Activated CD4-positive, alpha-beta T cell treated with anti-CD3 and anti-CD28 coated beads, Interleukin-2, Interleukin-6, amounts not matched to agents 100 ng/mL and 50 ng/mL, durations not matched to agents 16 hours and 8 hours (primary cell): ENCODE results near the gene CHMP5.

Experiments used
- DNase-seq: peaks from one replicate; pipeline ENCODE4 v3.0.0-alpha.2; 2020

Gene CHMP5

DNA sequence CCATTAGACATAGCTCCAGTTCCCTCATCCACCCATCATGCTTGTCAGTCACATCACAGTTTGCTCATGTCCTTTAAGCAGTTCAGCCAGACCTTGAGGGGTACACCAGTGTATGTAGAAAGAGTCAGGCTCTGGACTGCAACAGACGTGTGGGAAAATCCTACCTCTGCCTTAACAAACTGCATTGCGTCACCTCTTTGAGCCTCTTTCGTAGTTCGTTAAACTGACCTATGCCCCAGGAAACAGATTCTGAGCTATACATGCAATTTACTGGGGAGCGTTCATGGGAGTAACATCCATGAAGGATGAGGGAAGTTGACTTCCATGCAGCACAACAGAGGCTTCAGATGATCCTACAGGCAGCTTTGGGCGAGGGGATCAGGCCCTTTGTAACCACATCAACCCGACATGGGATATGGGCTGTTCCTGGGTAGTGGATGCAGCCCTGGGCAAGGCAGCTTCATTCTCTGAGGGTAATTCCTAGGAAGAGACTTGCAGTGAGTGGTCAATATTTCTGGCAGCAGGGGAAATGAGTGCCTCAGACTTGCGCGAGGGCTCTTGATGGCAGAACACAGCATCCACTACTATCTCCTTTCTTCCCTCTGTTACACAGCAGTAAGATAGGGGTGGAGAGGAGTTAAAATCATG, 20.6 kb upstream of the CHMP5 start:
- DNase-seq, result no peak

- DNase-seq, result no peak
These were observed 19.5 kb upstream of the CHMP5 start for GRCh38 chr9:33245341-33245740.

DNA sequence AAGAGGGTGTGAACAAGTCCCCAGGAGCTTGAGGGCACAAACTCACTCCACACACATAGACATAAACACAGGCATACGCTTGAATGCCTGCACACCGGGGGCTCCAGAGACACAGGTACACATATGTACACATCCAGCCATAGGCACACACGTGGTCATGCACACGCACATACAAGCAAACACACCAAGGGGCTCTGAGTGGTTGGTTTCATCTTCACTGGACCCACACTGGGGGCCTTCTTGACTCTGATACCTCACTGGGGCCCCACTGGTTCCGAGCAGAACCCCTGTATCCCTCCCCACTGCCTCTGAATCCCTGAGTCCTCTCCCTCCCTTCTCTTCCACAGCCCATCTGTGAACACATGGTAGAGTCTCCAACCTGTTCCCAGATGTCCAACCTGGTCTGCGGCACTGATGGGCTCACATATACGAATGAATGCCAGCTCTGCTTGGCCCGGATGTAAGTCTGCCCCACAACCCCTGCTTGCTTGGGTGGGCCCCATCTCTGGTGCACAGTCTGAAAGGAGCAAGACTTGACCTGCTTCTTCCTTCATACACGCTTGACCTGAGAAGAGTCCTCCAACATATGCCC, 18.5 kb upstream of the CHMP5 start:
- no peak for DNase-seq

- no peak for DNase-seq
These were observed 16.2 kb upstream of the CHMP5 start for GRCh38 chr9:33248606-33249005.

DNA sequence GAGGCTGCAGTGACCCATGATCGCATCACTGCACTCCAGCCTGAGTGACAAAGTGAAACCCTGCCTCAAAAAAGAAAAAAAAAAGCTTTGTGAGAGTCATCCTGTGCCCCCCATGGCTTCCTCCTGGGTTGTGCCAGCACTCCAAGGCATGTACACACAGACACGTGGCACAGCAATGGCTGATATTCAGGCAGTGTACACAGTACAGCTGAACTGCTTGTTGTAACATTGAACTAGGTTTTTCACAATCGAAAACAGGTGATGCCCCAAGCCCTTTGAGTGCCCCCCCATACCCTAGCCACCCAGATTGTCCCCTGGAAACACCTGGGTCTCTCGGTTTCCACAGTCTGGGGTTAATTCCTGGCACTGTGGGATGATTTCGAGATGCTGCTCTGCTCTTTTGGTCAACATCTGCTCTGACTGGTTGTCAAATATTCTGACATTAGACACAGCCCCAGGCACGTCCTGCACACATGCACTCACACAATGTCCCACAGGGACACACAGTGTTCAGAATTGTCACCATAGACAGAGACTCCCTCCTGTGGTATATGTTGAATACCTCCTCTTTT, 15.7 kb upstream of the CHMP5 start:
- DNase-seq, result no peak

DNA sequence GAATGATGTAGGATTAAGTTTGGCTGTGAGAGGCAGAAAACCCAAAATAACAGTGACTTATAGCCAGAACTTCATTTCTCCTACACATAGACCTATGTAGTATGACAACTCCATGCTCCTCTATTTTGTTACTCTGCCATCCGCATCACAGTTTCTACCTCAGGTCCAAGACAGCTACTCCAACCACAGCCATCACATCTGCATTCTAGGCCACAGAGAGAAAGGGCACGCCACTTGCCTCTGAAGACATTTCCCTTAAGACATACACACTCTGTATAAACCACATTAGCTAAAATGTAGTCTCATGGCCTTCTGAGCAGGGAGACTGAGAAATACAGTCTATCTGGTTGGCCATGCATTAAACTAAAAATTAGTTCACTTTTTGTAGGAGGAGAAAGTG, 14.9 kb upstream of the CHMP5 start:
- DNase-seq, result no peak

- no peak for DNase-seq
These were observed 14.3 kb upstream of the CHMP5 start for GRCh38 chr9:33250458-33250995.

DNA sequence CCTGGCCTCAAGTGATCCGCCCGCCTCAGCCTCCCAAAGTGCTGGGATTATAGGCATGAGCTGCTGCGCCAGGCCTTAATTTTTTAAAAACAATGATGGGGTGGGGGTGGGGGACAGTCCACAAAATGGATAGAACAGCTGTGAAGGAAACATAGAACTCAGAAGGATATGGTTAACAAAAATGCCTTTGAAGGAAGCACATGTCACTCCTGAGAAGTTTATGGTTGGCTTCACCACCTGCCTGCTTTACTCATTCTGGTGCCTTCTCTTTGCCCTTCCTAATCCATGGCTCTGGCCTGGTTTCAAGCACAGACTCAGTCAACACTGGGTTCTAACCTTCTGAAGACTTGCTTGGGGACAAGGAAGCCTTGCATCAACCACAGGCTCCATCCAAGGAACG, 10.6 kb upstream of the CHMP5 start:
- DNase-seq, result no peak

DNA sequence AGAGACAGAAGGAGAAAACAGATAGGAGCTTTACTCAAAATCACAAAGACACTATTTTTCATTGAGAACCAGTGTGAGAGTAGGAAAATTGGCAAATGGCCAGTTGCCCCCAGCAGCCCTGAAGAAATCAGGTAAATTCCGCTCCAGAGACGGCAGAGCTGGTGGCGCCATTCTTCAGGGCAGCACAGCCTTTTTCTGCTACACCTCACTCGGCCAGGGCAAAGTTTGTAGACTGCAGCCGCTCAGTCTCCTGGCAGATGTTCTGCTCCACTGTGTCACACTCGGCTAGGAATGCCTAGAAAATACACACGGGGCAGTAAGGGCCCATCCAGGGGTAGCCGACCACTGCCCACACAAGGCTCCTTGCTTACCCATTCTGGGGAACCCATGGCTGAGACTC, 9.8 kb upstream of the CHMP5 start:
- DNase-seq, result no peak

- DNase-seq, result no peak
These were observed 9.4 kb upstream of the CHMP5 start for GRCh38 chr9:33255471-33255870.

- DNase-seq, result no peak
These were observed 8.6 kb upstream of the CHMP5 start for GRCh38 chr9:33256236-33256635.

DNA sequence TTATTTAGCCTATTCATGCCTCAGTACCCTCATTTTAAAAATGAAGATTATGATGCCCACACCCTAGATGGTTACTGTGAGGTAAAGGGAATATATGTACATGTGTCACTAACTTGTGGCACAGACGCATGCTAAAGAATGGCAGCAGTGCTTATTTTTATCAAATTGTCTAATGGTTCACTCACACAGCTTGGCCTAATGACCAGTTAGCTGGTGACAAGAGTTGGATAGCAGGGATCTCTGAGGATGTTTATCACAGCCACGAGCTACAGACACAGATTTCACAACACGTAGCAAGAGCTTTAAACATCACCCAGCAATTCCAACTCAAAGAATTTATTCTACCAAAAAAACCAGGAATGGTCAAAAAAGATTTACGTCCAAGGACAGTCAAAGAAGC, 7.6 kb upstream of the CHMP5 start:
- DNase-seq, result no peak

DNA sequence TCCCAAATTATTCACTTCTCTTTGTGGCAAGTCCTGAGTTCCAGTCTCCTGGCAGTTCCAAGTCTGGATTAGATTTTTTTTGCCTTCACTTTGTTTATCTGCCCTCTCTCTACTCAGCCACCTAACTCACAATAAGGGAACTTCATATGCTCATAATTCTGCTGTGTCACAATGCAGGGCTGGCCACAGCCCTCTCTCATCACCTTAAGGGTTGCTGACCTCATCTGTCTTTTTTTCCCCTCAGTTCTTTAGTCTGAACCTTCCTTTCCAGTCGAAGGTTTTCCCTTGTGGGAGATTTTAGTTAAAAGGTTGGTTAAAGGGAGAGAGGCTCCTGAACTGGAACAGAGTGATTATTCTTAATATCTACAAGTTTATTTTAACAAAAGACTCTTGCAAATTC, 4.5 kb upstream of the CHMP5 start:
- no peak for DNase-seq

DNA sequence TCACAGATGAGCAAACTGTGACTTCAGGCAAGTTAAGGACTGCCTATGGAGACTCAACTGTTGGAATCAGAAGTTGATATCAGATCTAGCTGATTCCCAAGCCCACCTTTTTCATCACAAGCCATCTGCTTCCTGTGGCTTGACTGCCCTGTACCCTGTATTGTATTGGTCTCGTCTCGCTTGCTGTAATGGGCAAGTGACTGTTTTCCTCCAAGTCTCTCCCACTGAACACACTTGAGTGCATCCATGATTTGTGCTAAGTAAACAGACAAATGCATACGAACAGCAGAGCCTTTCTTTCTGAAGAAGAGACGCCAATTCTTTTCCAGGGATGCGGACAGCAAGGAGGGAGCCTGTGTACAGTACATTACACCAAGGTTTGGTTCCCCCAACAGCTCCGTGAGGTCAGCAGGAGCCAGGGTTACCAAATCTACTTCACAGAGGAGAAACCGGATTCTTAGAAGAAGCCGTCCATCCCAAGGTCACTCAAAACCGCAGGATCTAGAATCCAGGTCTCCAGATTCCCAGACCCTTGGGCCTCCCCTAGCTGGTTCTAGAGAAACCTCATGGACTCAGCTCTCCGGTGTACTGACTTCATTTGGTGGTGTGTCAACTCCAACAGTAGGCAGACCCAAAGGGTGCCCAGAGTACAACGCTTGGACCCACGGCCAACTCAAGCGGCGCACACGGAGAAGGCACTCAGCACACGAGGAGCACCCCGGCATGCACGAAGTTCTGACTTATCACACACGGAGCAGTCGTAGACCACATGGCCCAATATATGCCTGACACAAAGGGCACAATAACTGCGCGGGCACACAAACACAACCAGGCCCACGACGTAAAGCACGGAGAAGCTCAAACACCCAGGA, 1.5 kb upstream of the CHMP5 start:
- no peak for DNase-seq

DNA sequence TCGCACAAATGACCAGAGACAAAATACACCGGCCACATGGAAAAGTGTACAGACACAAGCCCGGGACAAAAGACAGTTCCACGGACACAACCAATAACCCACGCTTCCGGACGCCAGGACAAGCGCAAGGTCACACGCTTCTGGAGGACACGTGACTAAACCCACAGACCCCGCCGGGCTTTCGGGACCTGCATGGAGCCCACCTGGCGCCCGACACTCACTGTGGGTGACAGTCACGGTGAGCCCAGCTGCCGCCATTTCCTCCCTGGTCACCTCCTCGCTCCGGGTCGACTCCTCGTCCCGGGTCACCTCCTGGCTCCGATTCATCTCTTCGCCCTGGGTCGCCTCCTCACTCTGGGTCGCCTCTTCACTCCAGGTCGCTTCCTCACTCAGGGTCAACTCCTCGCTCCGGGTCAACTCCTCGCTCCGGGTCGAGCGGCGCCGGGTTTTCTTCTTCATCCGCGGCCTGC, 811 bp upstream of the CHMP5 start:
- peak; percentile 53 for DNase-seq

GRCh38 chr9:33265211-33265865, 489 bp downstream of the CHMP5 start:
- DNase-seq, result no peak

DNA sequence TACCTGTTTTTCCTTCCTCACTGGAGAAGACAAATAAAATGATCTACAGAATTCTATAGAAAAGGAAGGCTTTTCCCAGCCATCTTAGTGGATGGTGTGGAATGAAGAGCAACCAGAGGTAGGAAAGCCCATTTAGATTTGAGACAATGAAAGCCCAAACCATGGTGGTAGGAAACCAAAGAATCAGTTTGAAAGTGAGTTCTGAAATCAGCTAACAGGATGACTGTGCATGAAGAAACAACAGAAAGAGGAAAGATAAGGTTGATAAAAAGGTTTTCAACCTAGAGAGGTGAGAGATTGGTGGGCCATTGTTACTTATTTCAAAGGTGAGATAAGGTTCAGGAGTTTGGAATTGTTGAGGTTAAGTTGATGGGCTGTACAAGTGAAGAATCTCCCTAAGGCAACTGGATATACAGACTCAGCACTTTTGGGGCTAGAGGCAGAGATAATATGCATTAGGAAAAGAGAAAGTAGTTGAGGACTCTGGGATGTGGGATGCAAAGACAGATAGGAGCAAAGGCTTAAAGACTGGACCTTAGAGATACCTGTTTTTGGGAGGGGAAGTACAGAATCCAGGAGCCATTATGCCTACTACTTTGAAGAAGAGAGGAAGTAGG, 2.4 kb downstream of the CHMP5 start:
- DNase-seq, result peak; percentile 58

DNA sequence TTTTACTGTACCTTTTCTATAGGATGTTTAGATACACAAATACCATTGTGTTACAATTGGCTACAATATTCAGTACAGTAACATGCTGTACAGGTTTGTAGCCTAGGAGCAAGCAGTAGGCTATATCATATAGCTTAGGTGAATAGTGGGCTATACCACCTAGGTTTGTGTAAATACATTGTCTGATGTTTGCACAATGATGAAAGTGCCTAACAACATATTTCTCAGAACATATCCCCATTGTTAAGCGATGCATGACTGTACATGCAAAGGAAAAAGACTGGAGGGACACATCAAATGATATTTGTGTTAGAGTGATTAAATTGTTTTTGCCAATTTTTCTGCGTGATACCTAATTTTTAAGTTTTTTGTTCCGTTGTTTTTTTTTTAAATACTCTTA, 5.3 kb downstream of the CHMP5 start:
- no peak for DNase-seq

DNA sequence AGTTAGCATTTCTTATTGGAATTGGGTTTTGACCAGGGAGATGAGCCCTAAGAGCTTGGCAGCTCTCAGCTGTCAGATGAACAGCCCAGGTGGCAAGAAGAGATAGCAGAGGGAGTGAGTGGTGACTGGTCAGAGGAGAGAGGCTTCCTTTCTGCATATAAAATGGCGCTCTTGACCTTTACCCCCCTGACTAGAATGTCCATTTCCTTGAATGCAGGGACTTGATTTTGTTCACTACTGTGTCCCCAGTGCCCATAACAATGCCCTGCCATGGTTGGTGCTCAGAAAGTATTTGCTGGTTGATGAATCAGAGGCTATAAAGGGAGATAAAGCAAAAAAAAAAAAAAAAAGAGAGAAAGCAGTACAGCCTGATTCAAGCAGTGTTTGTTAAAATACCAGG, 7.2 kb downstream of the CHMP5 start:
- DNase-seq, result no peak

DNA sequence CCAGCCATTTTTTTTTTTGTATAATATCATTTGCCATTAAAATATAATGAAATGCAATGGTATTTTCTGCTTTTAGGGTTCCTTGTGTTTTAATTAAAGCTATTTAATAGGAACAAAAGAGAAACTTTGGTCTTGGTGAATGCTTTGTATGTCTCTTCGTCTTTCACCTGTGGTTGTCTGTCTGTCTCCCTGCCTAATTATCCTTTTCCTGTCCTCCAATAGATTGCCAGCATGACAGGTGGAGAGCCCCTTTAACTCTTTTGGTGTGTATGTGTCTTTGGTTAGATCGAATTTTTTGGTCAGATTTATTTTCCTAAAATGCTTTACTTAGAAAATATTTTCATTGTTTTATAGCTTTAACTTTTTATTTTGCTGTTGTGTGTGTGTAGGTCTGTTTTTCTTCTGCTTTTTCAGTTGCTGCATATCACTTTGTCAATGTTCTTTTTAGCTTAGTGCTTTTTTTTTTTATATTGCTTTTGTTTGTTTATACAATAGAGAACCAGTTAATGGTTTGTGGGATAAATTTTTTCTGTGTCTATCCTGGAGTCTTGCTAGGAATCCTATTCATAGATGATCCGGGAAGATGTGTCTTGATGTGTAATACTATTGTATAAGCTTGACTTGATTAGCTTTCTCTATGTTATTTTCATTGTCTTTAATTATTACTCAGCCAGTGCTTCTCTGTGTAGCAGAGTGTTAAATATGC, 8.6 kb downstream of the CHMP5 start:
- no peak for DNase-seq

- DNase-seq, result no peak
These were observed 9.1 kb downstream of the CHMP5 start for GRCh38 chr9:33273972-33274328.

DNA sequence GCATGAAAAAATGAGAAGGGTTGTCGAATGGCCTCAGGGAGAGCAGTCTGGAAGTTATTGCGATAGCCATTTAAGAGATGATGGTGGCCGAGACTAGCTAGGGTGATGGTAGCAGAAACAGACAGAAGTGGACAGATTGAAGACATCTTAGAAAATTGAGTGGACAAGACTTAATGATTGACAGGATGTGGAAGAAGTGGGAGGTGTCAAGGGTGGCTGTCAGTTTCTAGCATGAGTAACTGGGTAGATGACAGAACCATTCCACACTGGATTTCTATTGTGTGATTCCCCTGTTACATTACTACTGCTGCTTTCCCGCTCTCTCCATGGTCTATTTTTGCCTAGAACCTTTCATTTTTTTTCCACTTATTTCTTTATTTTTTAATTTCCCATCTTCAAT, 12.6 kb downstream of the CHMP5 start:
- no peak for DNase-seq
